Measurements from ENCODE around the gene OBSCN.

The OBSCN gene

GRCh38 chr1:228307218-228308023, 99.6 kb downstream of the OBSCN start:
- DNase-seq (ENCODE audit: low read depth), result no peak

GRCh38 chr1:228308085-228308601, 100.3 kb downstream of the OBSCN start:
- DNase-seq (ENCODE audit: low read depth), result no peak

GRCh38 chr1:228308628-228309325, 100.9 kb downstream of the OBSCN start:
- DNase-seq (ENCODE audit: low read depth), result no peak

- no peak for DNase-seq (ENCODE audit: low read depth)
Observed at GRCh38 chr1:228309326-228310067, 101.7 kb downstream of the OBSCN start.

GRCh38 chr1:228310162-228310792, 102.4 kb downstream of the OBSCN start:
- no peak for DNase-seq (ENCODE audit: low read depth)

- DNase-seq (ENCODE audit: low read depth), result no peak
Observed at GRCh38 chr1:228311091-228311490, 103.2 kb downstream of the OBSCN start.

GRCh38 chr1:228312136-228312764, 104.4 kb downstream of the OBSCN start:
- no peak for DNase-seq (ENCODE audit: low read depth)

GRCh38 chr1:228313536-228314277, 105.9 kb downstream of the OBSCN start:
- no peak for DNase-seq (ENCODE audit: low read depth)

- DNase-seq (ENCODE audit: low read depth), result no peak
Observed at GRCh38 chr1:228314315-228314657, 106.4 kb downstream of the OBSCN start.

GRCh38 chr1:228314658-228315483, 107.0 kb downstream of the OBSCN start:
- DNase-seq (ENCODE audit: low read depth), result no peak

- no peak for DNase-seq (ENCODE audit: low read depth)
Observed at GRCh38 chr1:228315484-228315944, 107.7 kb downstream of the OBSCN start.

GRCh38 chr1:228315945-228316588, 108.2 kb downstream of the OBSCN start:
- DNase-seq (ENCODE audit: low read depth), result no peak

- DNase-seq (ENCODE audit: low read depth), result no peak
Observed at GRCh38 chr1:228316589-228317387, 108.9 kb downstream of the OBSCN start.

- DNase-seq (ENCODE audit: low read depth), result no peak
Observed at GRCh38 chr1:228317411-228317828, 109.6 kb downstream of the OBSCN start.

- DNase-seq (ENCODE audit: low read depth), result no peak
Observed at GRCh38 chr1:228317891-228318810, 110.3 kb downstream of the OBSCN start.

GRCh38 chr1:228318823-228319241, 111.0 kb downstream of the OBSCN start:
- DNase-seq (ENCODE audit: low read depth), result no peak

- no peak for DNase-seq (ENCODE audit: low read depth)
Observed at GRCh38 chr1:228319352-228320088, 111.7 kb downstream of the OBSCN start.
